Neural cell (in vitro differentiated cells): ENCODE measurements around the gene ADAMTS15. TPM values are rescaled to one million over a fixed set of nuclear protein-coding genes. Genes with fewer than 3 reads are reported as not detected.

ENCODE experiments used
- H2AFZ ChIP-seq: fragments of 200-600, 300-800 bp; sonication (generic), shearing (Covaris generic); 2 replicates; pipeline ENCODE4 v1.6.0; 2014; ENCODE audit warnings: low read depth, mild to moderate bottlenecking, antibody characterized with exemption, low read length, moderate library complexity
- H3F3A ChIP-seq: fragments of 200-600 bp; shearing (Covaris generic); 2 replicates; pipeline ENCODE4 v1.6.1; 2016; ENCODE audit warnings: mild to moderate bottlenecking, moderate library complexity, mixed read lengths, antibody characterized with exemption, low read length; ENCODE audit not compliant: insufficient read depth, poor library complexity, severe bottlenecking
- H3K27ac ChIP-seq: fragments of 200-600, 300-800 bp; sonication (generic), shearing (Covaris generic); 2 replicates; pipeline ENCODE4 v1.5.1; 2014; ENCODE audit warnings: mild to moderate bottlenecking, low read length, moderate library complexity
- H3K27me3 ChIP-seq: fragments of 300-800, 200-600 bp; sonication (generic), shearing (Covaris generic); 2 replicates; pipeline ENCODE4 v1.6.0; 2014; ENCODE audit warnings: mild to moderate bottlenecking, low read depth, low read length, moderate library complexity; ENCODE audit not compliant: insufficient read depth
- H3K36me3 ChIP-seq: fragments of 300-800, 200-600 bp; sonication (generic), shearing (Covaris generic); 2 replicates; pipeline ENCODE4 v1.5.1; 2014; ENCODE audit warnings: mild to moderate bottlenecking, antibody characterized with exemption, low read length, moderate library complexity; ENCODE audit not compliant: insufficient read depth
- H3K4me2 ChIP-seq: fragments of 300-800, 200-600 bp; sonication (generic), shearing (Covaris generic); 2 replicates; pipeline ENCODE4 v1.6.0; 2014; ENCODE audit warnings: mild to moderate bottlenecking, low read length
- H3K4me3 ChIP-seq: fragments of 300-800, 200-600 bp; sonication (generic), shearing (Covaris generic); 2 replicates; pipeline ENCODE4 v1.5.1; 2014; ENCODE audit warnings: mild to moderate bottlenecking, low read length, moderate library complexity
- H3K79me2 ChIP-seq: fragments of 200-600 bp; shearing (Covaris generic); replicated peaks from 2 replicates; pipeline ENCODE4 v1.6.0; 2014; ENCODE audit warnings: mild to moderate bottlenecking, low read length, moderate library complexity; ENCODE audit not compliant: insufficient read depth
- H3K9ac ChIP-seq: fragments of 300-800, 200-600 bp; sonication (generic), shearing (Covaris generic); 2 replicates; pipeline ENCODE4 v1.6.1; 2016; ENCODE audit warnings: mild to moderate bottlenecking, low read length, mixed read lengths
- H3K9me2 ChIP-seq: fragments of 200-600 bp; shearing (Covaris generic); 2 replicates; pipeline ENCODE4 v1.6.1; 2016; ENCODE audit warnings: mild to moderate bottlenecking, low read length, mixed read lengths; ENCODE audit not compliant: insufficient read depth
- H3K9me3 ChIP-seq: fragments of 200-600, 300-800 bp; sonication (generic), shearing (Covaris generic); 2 replicates; pipeline ENCODE4 v1.6.1; 2016; ENCODE audit warnings: mild to moderate bottlenecking, mixed run types, low read length, moderate library complexity, mixed read lengths
- H4K20me1 ChIP-seq: fragments of 200-600 bp; shearing (Covaris generic); 2 replicates; pipeline ENCODE4 v1.6.1; 2016; ENCODE audit warnings: mild to moderate bottlenecking, mixed run types; ENCODE audit not compliant: insufficient read depth
- EP300 ChIP-seq: fragments of 450-650 bp; conservative IDR thresholded peaks from 2 replicates; pipeline ENCODE4 v1.6.1; 2014; ENCODE audit warnings: antibody characterized with exemption, mild to moderate bottlenecking, moderate library complexity; ENCODE audit not compliant: poor library complexity, severe bottlenecking
- EZH2 ChIP-seq: fragments of 200-600, 300-800 bp; shearing (Covaris generic), sonication (generic); IDR thresholded peaks from 2 replicates; pipeline ENCODE4 v1.6.1; 2014; ENCODE audit warnings: antibody characterized with exemption, low read length, borderline replicate concordance, mild to moderate bottlenecking; ENCODE audit not compliant: insufficient read depth, poor library complexity, severe bottlenecking
- MXI1 ChIP-seq: fragments of 450-650 bp; conservative IDR thresholded peaks from 2 replicates; pipeline ENCODE4 v1.6.1; 2014; ENCODE audit warnings: antibody characterized with exemption, mild to moderate bottlenecking; ENCODE audit not compliant: poor library complexity, severe bottlenecking
- POLR2AphosphoS5 ChIP-seq: IDR thresholded peaks from 2 replicates; pipeline ENCODE4 v1.6.1; 2012
- RAD21 ChIP-seq: fragments of 450-650 bp; conservative IDR thresholded peaks from 2 replicates; pipeline ENCODE4 v1.6.1; 2014; ENCODE audit warnings: antibody characterized with exemption, mild to moderate bottlenecking, moderate library complexity
- SMC3 ChIP-seq: fragments of 450-650 bp; conservative IDR thresholded peaks from 2 replicates; pipeline ENCODE4 v1.6.1; 2014; ENCODE audit warnings: antibody characterized with exemption, mild to moderate bottlenecking, moderate library complexity; ENCODE audit not compliant: poor library complexity
- TAF1 ChIP-seq: IDR thresholded peaks from 2 replicates; pipeline ENCODE4 v1.6.1; 2012; ENCODE audit warnings: low read depth
- polyA plus RNA-seq: library from polyadenylated mRNA; depleted of rRNA; stranded (reverse); fragments of >200 nt; gene quantifications from 2 replicates; pipeline ENCODE4 v1.2.3, GENCODE V29; 2014
- TF ChIP-seq, protein P1 (sequence below): IDR thresholded peaks from 2 replicates; pipeline ENCODE4 v1.6.1; 2012; ENCODE audit warnings: borderline replicate concordance
- TF ChIP-seq, protein P2 (sequence below): fragments of 450-650 bp; IDR thresholded peaks from 2 replicates; pipeline ENCODE4 v1.5.1; 2014; ENCODE audit warnings: antibody characterized with exemption, mild to moderate bottlenecking, moderate library complexity; ENCODE audit not compliant: poor library complexity, severe bottlenecking

Gene ADAMTS15
- polyA plus RNA-seq, 1 donor from 2014 or later = 1.1 TPM

DNA sequence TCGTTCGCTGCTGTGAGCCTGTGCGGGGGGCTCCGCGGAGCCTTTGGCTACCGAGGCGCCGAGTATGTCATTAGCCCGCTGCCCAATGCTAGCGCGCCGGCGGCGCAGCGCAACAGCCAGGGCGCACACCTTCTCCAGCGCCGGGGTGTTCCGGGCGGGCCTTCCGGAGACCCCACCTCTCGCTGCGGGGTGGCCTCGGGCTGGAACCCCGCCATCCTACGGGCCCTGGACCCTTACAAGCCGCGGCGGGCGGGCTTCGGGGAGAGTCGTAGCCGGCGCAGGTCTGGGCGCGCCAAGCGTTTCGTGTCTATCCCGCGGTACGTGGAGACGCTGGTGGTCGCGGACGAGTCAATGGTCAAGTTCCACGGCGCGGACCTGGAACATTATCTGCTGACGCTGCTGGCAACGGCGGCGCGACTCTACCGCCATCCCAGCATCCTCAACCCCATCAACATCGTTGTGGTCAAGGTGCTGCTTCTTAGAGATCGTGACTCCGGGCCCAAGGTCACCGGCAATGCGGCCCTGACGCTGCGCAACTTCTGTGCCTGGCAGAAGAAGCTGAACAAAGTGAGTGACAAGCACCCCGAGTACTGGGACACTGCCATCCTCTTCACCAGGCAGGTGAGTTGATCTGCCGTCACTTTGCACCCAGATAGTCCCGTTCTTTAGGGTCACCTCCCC lies 1.0 kb downstream of the ADAMTS15 start:
- Histone ChIP-seq H4K20me1 (no peaks in the 10 kb centered on the region), H3K79me2 (no peaks in the 10 kb centered on the region), H3K9ac (peak overlapping the region; percentile 60), H3K4me2 (peak overlapping the region; percentile 81), H3K27me3 (peaks cover 33% of the 10 kb centered on the region), H3K9me3 (no peaks in the 10 kb centered on the region), H3K36me3 (no peaks in the 10 kb centered on the region), H3F3A (no peaks in the 10 kb centered on the region), H3K27ac (no peak overlapping the region), H3K9me2 (no peaks in the 10 kb centered on the region), H2AFZ (peak overlapping the region; percentile 52), H3K4me3 (peak overlapping the region; percentile 92)
- TF ChIP-seq EP300 = no peak
- TF ChIP-seq MXI1 = no peak
- TF ChIP-seq EZH2 = no peak
- no peak for TF ChIP-seq RAD21
- no peak for TF ChIP-seq POLR2AphosphoS5
- TF ChIP-seq TAF1 = no peak
- TF ChIP-seq, protein P1, sequence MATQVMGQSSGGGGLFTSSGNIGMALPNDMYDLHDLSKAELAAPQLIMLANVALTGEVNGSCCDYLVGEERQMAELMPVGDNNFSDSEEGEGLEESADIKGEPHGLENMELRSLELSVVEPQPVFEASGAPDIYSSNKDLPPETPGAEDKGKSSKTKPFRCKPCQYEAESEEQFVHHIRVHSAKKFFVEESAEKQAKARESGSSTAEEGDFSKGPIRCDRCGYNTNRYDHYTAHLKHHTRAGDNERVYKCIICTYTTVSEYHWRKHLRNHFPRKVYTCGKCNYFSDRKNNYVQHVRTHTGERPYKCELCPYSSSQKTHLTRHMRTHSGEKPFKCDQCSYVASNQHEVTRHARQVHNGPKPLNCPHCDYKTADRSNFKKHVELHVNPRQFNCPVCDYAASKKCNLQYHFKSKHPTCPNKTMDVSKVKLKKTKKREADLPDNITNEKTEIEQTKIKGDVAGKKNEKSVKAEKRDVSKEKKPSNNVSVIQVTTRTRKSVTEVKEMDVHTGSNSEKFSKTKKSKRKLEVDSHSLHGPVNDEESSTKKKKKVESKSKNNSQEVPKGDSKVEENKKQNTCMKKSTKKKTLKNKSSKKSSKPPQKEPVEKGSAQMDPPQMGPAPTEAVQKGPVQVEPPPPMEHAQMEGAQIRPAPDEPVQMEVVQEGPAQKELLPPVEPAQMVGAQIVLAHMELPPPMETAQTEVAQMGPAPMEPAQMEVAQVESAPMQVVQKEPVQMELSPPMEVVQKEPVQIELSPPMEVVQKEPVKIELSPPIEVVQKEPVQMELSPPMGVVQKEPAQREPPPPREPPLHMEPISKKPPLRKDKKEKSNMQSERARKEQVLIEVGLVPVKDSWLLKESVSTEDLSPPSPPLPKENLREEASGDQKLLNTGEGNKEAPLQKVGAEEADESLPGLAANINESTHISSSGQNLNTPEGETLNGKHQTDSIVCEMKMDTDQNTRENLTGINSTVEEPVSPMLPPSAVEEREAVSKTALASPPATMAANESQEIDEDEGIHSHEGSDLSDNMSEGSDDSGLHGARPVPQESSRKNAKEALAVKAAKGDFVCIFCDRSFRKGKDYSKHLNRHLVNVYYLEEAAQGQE = no peak
- TF ChIP-seq, protein P2, sequence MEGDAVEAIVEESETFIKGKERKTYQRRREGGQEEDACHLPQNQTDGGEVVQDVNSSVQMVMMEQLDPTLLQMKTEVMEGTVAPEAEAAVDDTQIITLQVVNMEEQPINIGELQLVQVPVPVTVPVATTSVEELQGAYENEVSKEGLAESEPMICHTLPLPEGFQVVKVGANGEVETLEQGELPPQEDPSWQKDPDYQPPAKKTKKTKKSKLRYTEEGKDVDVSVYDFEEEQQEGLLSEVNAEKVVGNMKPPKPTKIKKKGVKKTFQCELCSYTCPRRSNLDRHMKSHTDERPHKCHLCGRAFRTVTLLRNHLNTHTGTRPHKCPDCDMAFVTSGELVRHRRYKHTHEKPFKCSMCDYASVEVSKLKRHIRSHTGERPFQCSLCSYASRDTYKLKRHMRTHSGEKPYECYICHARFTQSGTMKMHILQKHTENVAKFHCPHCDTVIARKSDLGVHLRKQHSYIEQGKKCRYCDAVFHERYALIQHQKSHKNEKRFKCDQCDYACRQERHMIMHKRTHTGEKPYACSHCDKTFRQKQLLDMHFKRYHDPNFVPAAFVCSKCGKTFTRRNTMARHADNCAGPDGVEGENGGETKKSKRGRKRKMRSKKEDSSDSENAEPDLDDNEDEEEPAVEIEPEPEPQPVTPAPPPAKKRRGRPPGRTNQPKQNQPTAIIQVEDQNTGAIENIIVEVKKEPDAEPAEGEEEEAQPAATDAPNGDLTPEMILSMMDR = no peak
- no peak for TF ChIP-seq SMC3

DNA sequence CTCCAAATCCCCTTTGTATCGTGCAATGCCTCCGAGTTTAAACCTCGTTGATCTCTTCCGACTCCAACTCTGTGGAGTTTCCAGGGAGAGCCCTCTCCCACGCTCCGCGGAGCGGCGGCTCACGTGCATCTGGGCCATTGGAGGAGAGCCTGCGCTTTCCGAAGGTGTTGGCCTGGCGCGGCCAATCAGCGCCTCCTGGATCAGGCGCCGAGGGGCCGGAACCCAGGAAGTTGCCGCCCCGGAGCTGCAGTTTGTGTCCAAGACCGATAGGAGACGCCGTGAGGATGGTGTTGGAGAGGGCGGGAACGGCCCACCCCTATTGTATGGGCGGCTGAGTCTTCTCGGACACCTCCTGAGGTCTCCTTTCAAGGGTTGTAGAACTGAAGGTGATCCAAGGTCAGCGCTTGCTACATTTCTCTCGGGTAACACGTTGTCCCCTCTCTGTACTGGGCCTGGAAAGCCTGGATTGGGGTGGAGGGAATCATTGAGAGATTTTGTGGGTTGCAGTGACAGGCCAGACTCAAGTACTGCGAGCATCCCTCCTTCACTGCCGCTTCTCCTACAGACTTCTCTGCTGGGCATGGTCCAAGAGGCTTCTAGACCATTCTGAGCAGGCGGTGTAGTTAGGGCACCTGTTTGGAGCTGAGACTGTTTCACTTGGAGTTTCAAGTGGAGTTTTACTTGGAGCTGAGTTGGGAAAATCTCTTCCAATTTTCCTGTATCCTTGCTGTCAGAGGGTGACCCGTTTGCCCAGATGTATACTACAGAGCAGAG lies 1.7 kb downstream of the ADAMTS15 start:
- TF ChIP-seq, protein P2 = no peak
- TF ChIP-seq MXI1 (no peak), EP300 (no peak), SMC3 (no peak), POLR2AphosphoS5 (no peak)
- H3K9me3 ChIP-seq = no peaks in the 10 kb centered on the region
- H3K9ac ChIP-seq = no peak overlapping the region
- H3F3A ChIP-seq = no peaks in the 10 kb centered on the region
- no peaks in the 10 kb centered on the region for H4K20me1 ChIP-seq
- peaks cover 33% of the 10 kb centered on the region for H3K27me3 ChIP-seq
- peak overlapping the region; percentile 92 for H3K4me3 ChIP-seq
- H3K9me2 ChIP-seq = no peaks in the 10 kb centered on the region
- no peak overlapping the region for H2AFZ ChIP-seq
- peak overlapping the region; percentile 81 for H3K4me2 ChIP-seq
- H3K27ac ChIP-seq = no peak overlapping the region
- H3K36me3 ChIP-seq = no peaks in the 10 kb centered on the region
- no peaks in the 10 kb centered on the region for H3K79me2 ChIP-seq
